Psoas muscle (tissue), 8 donors: Measurements from ENCODE around the gene ABCB8. TPM values are rescaled to one million over a fixed set of nuclear protein-coding genes. Genes with fewer than 3 reads are reported as not detected.

Experiments
- ATAC-seq, 4 donors: fragments of 200-7000 bp; cut with Tn5 transposase; one replicate each; pipeline ENCODE4 v1.9.1; 2020; ENCODE audit warnings: moderate library complexity in 3 of 4, mild to moderate bottlenecking in 2 of 4
- DNase-seq, 2 donors: peaks; one replicate each; pipeline ENCODE4 v3.0.0-alpha.2; 2020
- H3K27ac ChIP-seq: fragments of 200-600 bp; one replicate; pipeline ENCODE4 v1.8.0; 2022
- H3K27me3 ChIP-seq, 3 donors: fragments of 200-600 bp in 1 of 3; one replicate each; pipeline versions ENCODE4 v1.6.1 to v1.8.0; 2013 to 2022; ENCODE audit warnings: low read length in 2 of 3, mild to moderate bottlenecking in 2 of 3, moderate library complexity in 1 of 3; ENCODE audit not compliant: insufficient read depth in 3 of 3
- H3K36me3 ChIP-seq, 2 donors: fragments of 200-600 bp in 1 of 2; one replicate each; pipeline versions ENCODE4 v1.6.1 to v1.8.0; 2013 to 2022; ENCODE audit warnings: low read depth in 1 of 2, mild to moderate bottlenecking in 1 of 2, moderate library complexity in 1 of 2; ENCODE audit not compliant: insufficient read depth in 1 of 2
- H3K4me1 ChIP-seq: fragments of 200-600 bp; one replicate; pipeline ENCODE4 v1.8.0; 2022
- H3K4me3 ChIP-seq: fragments of 200-600 bp; one replicate; pipeline ENCODE4 v1.8.0; 2022; ENCODE audit warnings: mild to moderate bottlenecking
- H3K9me3 ChIP-seq: fragments of 200-600 bp; one replicate; pipeline ENCODE4 v1.8.0; 2022
- WGBS, 3 donors: extraction: QIAGEN DNeasy Blood & Tissue Kit; methylation state at CpG; one replicate each; pipeline versions ENCODE4 v1.1.6 to v1.1.7; 2013; 5-methylcytosine and 5-hydroxymethylcytosine counted together
- intact Hi-C, 2 donors: fragments of 100-400 bp; cut with DNase I; formaldehyde crosslinking; loops; one replicate each; pipeline versions ENCODE4 v1.11.0 to v1.14.2; 2022
- polyA plus RNA-seq, 3 donors: library from polyadenylated mRNA; stranded (reverse); fragments of 200-250 nt; gene quantifications; one replicate each; pipeline ENCODE4 v1.2.3, GENCODE V29; 2013
- total RNA-seq, 4 donors: library from RNA; stranded (reverse); fragmentation: NEBNext Ultra II Directional in 2 of 4; extraction: Animal tissue kit (Norgen Biotek cat#: 25700) in 2 of 4; gene quantifications; one replicate each; pipeline versions ENCODE4 v1.2.1 to v1.2.4, GENCODE V29; 2021 to 2023
- TF ChIP-seq, protein P1 (sequence below): fragments of 200-600 bp; IDR thresholded peaks from one replicate; pipeline ENCODE4 v1.8.0; 2022; ENCODE audit warnings: antibody characterized with exemption
- donor health status: healthy with polysubstance abuse.
- donor health status: DM: no; HTN: no; CAD: no; lungs with moderate emphysema.
- donor health status: Bipolar disorder and iron deficiency.
- donor health status: healthy.
- donor health status: DM: yes; HTN: yes; CAD: no.
- donor health status: DM: no; HTN: no; CAD: no.
- donor health status: DM: no; HTN: no; CAD: no.
- donor health status: DM: yes; HTN: yes; CAD: no.

Gene ABCB8
- total and polyA plus RNA-seq, 7 donors: 9.3 to 20.7 (median 16.6) TPM

DNA sequence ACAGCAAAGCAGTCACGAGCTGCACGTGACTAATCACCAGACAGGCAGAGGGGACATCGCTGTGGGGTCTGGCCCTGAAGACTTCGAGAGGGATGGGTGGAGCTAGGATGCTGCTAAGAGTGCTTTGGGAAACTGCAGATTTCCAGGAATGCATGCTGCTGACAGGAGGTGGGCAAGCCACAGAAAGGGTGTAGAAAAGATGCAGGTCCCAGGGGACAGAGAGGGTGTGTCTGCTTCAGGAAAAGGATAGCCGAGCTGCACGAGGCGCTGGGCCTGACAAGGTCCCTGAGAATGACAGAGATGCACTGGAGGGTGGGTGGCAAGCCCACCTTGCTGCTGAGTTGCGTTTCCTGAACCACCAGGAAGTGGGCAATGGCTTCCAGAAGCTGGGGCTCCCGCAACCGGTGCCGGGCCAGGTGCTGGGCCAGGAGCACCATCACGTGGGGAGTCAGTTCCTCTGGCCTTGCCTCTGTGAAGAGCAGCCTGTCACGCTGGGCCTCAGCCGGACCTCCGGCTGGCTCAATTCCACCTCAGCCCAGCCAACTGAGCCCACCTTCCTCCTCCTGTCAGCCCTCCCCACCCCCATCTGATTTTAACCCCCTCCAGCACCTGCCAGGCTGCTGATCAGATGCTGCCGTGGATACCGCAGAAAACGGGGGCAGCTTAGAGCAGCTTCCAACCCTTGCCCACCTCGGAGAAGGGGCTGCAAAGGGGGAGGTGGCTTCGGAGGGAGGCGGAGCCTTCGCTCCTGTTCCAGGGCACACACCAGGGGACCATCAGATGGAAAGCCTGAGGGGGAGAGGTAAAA lies 50.2 kb downstream of the ABCB8 start:
- peaks cover 35% of the 10 kb centered on the region for H3K4me1 ChIP-seq
- ATAC-seq (no peak), DNase-seq (peak in 1 of 2 donors; percentile 15)
- H3K27ac ChIP-seq: no peak overlapping the region
- peak overlapping the region; percentile 91 for H3K4me3 ChIP-seq
- no peaks in the 10 kb centered on the region for H3K9me3 ChIP-seq
- 33 to 39% (median 34%) methylated on average over 19 to 22 of the region's 22 CpGs for WGBS, 3 donors
- peaks cover 4 to 46% of the 10 kb centered on the region in 2 donors for H3K36me3 ChIP-seq
- TF ChIP-seq, protein P1, sequence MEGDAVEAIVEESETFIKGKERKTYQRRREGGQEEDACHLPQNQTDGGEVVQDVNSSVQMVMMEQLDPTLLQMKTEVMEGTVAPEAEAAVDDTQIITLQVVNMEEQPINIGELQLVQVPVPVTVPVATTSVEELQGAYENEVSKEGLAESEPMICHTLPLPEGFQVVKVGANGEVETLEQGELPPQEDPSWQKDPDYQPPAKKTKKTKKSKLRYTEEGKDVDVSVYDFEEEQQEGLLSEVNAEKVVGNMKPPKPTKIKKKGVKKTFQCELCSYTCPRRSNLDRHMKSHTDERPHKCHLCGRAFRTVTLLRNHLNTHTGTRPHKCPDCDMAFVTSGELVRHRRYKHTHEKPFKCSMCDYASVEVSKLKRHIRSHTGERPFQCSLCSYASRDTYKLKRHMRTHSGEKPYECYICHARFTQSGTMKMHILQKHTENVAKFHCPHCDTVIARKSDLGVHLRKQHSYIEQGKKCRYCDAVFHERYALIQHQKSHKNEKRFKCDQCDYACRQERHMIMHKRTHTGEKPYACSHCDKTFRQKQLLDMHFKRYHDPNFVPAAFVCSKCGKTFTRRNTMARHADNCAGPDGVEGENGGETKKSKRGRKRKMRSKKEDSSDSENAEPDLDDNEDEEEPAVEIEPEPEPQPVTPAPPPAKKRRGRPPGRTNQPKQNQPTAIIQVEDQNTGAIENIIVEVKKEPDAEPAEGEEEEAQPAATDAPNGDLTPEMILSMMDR: no peak
- H3K27me3 ChIP-seq: no peaks in the 10 kb centered on the region
- intact Hi-C loops: no loop called here

DNA sequence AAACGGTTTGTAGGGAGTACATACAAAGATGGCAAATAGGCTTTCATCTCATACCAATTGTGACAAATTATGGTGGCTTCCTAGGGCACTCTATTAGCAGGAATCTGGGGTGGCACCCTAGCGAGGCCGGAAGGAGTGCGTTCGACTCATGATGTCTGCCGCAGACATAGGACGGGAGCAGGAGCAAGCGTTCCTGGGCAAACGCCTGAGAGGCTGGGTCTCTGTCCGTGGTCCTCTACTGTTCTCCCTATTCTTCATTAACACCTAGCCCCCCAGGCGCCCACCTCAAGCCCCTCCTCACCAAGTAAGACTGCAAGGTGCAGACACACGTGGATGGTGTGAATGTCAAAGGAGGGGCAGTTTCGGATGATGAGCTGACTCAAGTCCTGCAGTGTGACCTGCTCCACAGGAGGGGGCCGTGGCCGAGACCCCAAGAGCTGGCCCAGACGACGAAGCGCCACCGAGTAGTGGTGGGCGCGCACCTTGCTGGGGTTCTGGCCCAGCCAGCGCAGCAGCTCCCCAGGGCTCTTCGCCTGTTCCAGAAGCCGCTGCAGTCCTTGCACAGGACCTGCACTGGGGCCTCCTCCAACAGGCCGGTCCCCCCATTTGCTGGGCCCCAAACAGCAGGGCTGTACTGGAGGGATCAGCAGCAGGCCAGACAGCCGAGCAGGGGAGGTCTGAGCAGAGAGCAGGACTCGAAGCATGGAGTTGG lies 51.1 kb downstream of the ABCB8 start:
- ATAC-seq (no peak), DNase-seq (peak in 1 of 2 donors; percentile 15)
- Histone ChIP-seq H3K27ac (peak overlapping the region; percentile 89), H3K9me3 (no peaks in the 10 kb centered on the region), H3K4me1 (peaks cover 44% of the 10 kb centered on the region), H3K27me3 (no peaks in the 10 kb centered on the region), H3K36me3 (peaks cover 4 to 37% of the 10 kb centered on the region in 2 donors), H3K4me3 (peak overlapping the region; percentile 91)
- TF ChIP-seq, protein P1: no peak
- intact Hi-C loops: no loop called here
- 69 to 80% (median 72%) methylated on average over 27 of the region's 27 CpGs for WGBS, 3 donors

DNA sequence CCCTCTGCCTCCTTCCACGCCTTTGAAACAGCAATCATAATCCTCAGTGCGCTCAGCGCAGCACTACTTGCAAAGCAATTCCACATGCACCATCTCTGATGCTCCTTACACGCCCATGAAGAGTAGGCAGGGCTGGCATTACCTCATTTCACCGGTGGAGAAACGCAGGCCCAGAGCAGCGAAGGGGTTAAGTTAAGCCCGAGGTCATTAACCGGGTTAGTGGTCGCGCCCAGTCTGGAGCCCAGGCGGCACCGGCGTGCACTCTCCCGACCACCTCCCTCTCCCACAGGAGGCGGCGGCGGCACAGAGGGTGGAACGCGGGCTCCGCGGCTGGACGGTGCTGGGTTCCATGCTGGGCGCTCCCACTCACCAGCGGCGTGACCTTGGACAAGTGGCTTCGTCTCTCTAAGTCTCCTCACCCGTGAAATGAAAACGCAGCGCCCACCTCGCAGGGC lies 51.8 kb downstream of the ABCB8 start:
- peak overlapping the region; percentile 89 for H3K27ac ChIP-seq
- TF ChIP-seq, protein P1: no peak
- H3K9me3 ChIP-seq: no peaks in the 10 kb centered on the region
- H3K36me3 ChIP-seq: peaks cover 4 to 30% of the 10 kb centered on the region in 2 donors
- peaks cover 44% of the 10 kb centered on the region for H3K4me1 ChIP-seq
- ATAC-seq (peak; percentile 7 to 21 (median 15)), DNase-seq (peak in 1 of 2 donors; percentile 42)
- H3K27me3 ChIP-seq: no peaks in the 10 kb centered on the region
- peak overlapping the region; percentile 91 for H3K4me3 ChIP-seq
- intact Hi-C loops: no loop called here
- 0 to 1% (median 1%) methylated on average over 27 to 31 of the region's 31 CpGs for WGBS, 3 donors

DNA sequence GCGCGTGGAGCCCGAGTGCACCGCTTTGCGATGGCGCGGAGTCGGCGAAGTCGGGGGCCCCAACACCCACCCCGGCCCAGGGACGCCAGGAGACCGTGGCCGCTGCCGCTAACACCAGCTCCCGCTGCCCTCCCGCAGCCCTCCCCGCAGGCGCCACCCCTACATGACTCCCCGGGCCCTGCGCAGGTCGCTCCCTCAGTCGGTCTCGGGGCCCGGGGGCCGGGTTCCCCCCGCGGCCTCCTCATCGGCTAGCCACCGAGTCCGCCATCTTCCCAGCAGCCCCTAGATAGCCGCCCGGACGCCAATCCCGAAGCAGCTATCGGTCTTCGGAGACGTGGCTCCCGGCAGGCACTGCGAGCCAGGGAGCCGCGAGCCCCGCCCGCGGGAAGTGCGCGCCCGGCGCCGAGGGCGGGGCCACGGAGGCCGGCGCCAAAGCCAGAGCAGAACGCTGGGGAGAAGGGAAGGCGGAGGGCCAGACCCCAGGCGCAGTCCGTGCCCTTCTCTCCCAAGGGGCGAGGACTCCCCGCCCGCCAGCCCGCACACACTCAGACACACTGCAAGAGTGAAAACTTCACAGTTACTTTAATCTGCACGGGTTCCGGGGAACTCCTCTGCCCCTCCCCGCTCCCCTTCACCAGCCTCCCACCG lies 52.4 kb downstream of the ABCB8 start, which contains the start of gene FASTK:
Gene FASTK (minus strand): TSS at position 288 of the 648 bp plus-strand sequence. CDS start 43 bp downstream, at position 245.
- H3K36me3 ChIP-seq: peaks cover 2 to 24% of the 10 kb centered on the region in 2 donors
- intact Hi-C loops: no loop called here
- peak within 1 kb of the TSS; percentile 89 for H3K27ac ChIP-seq
- WGBS, 3 donors: 0 to 2% (median 1%) methylated on average over 42 to 66 of the region's 66 CpGs
- DNase-seq: peak; percentile 91 to 95
- H3K4me1 ChIP-seq: peaks cover 47% of the 10 kb centered on the region
- TF ChIP-seq, protein P1: no peak
- peak; percentile 85 to 90 (median 88) for ATAC-seq
- no peaks in the 10 kb centered on the region for H3K27me3 ChIP-seq
- H3K4me3 ChIP-seq: peak within 1 kb of the TSS; percentile 91
- no peaks in the 10 kb centered on the region for H3K9me3 ChIP-seq
